WTC11 (cell line): ENCODE data around the gene CD22.

Source experiments
- CTCF ChIP-seq: fragments of 200-600 bp; IDR thresholded peaks from 2 replicates; pipeline ENCODE4 v1.8.0; 2022; ENCODE audit warnings: antibody characterized with exemption
- ETV6 ChIP-seq: sonication (generic); formaldehyde crosslinking; IDR thresholded peaks from 2 replicates; pipeline ENCODE4 v1.8.1; 2022; ENCODE audit warnings: mild to moderate bottlenecking, missing genetic modification reagents
- HMGXB4 ChIP-seq: sonication (generic); formaldehyde crosslinking; IDR thresholded peaks from 2 replicates; pipeline ENCODE4 v1.8.1; 2023; ENCODE audit warnings: mild to moderate bottlenecking, moderate library complexity, missing genetic modification reagents
- JUN ChIP-seq: sonication (generic); formaldehyde crosslinking; IDR thresholded peaks from 2 replicates; pipeline ENCODE4 v1.8.0; 2023; ENCODE audit warnings: mild to moderate bottlenecking, missing genetic modification reagents
- MAX ChIP-seq: sonication (generic); formaldehyde crosslinking; IDR thresholded peaks from 2 replicates; pipeline ENCODE4 v1.8.0; 2022; ENCODE audit warnings: mild to moderate bottlenecking, missing genetic modification reagents
- NFYB ChIP-seq: sonication (generic); formaldehyde crosslinking; conservative IDR thresholded peaks from 2 replicates; pipeline ENCODE4 v1.8.0; 2022; ENCODE audit warnings: low read depth, missing genetic modification reagents
- STAT6 ChIP-seq: sonication (generic); formaldehyde crosslinking; conservative IDR thresholded peaks from 2 replicates; pipeline ENCODE4 v1.8.1; 2023; ENCODE audit warnings: mild to moderate bottlenecking, low read depth, missing genetic modification reagents, moderate library complexity
- TEAD4 ChIP-seq: sonication (generic); formaldehyde crosslinking; IDR thresholded peaks from 2 replicates; pipeline ENCODE4 v1.8.0; 2022; ENCODE audit warnings: mild to moderate bottlenecking, missing genetic modification reagents
- USF1 ChIP-seq: sonication (generic); formaldehyde crosslinking; IDR thresholded peaks from 2 replicates; pipeline ENCODE4 v1.8.0; 2022; ENCODE audit warnings: mild to moderate bottlenecking, missing genetic modification reagents
- ZNF317 ChIP-seq: sonication (generic); formaldehyde crosslinking; IDR thresholded peaks from 2 replicates; pipeline ENCODE4 v1.8.1; 2023; ENCODE audit warnings: low read depth, mild to moderate bottlenecking, moderate library complexity, missing genetic modification reagents, borderline replicate concordance

- TF ChIP-seq CTCF (no peak), ZNF317 (no peak), USF1 (no peak), STAT6 (CRISPR knock-in tag) (no peak), TEAD4 (CRISPR knock-in tag) (no peak), HMGXB4 (CRISPR knock-in tag) (no peak), ETV6 (CRISPR knock-in tag) (no peak), NFYB (CRISPR knock-in tag) (no peak), JUN (CRISPR knock-in tag) (no peak), MAX (CRISPR knock-in tag) (no peak)
These were observed 36.3 kb downstream of the CD22 start for GRCh38 chr19:35365303-35365702.
